ENCODE measurements around the gene DHRS4L2.
"Not testable (repeated sequence)": the region's sequence is repeated elsewhere in the genome, so short reads cannot be mapped to it uniquely, and the experiment has no call there.

The DHRS4L2 gene

DNA sequence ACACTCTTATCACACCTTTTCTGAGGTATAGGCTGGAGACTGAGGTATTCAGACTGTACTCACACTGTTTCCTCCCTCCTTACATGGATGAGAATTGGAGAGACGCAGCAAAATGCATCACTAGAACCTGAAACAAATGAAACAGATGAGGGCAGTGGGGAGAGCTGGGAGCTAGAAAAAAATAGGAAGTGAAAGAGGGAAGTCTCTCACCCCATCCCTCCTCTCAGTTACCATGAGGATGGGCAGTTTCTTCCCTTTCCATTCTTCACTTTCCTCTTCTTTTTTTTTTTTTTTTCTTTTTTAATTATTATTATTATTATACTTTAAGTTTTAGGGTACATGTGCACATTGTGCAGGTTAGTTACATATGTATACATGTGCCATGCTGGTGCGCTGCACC is 12.9 kb downstream of the DHRS4L2 start:
- not testable (repeated sequence) for H3K27ac ChIP-seq (ENCODE audit: low read depth, low read length); H3K4me1 ChIP-seq (ENCODE audit: control insufficient read depth in 1 of 2, insufficient read depth in 2 of 2, low read length in 2 of 2); H3K4me3 ChIP-seq (ENCODE audit: low read depth, low read length); H3K14ac ChIP-seq (ENCODE audit: low read length); H2BK5ac ChIP-seq (ENCODE audit: low read depth, low read length, poor library complexity); H2AK5ac ChIP-seq (ENCODE audit: low read length); H4K8ac ChIP-seq (ENCODE audit: low read depth, low read length); H4K12ac ChIP-seq (ENCODE audit: low read depth, low read length); H2AFZ ChIP-seq (ENCODE audit: insufficient read depth, low read length, poor library complexity); DNase-seq; H3K27me3 ChIP-seq (ENCODE audit: insufficient read depth, low read length); H2BK120ac ChIP-seq (ENCODE audit: insufficient read depth, low read length, poor library complexity); H3K4me2 ChIP-seq (ENCODE audit: low read length); H3K36me3 ChIP-seq (ENCODE audit: control insufficient read depth in 1 of 2, insufficient read depth in 2 of 2, low read length in 2 of 2); H4K91ac ChIP-seq (ENCODE audit: low read depth, low read length); H3K4ac ChIP-seq (ENCODE audit: low read depth, low read length); H3K23ac ChIP-seq (ENCODE audit: low read length); H3K9ac ChIP-seq (ENCODE audit: low read length); H3K79me1 ChIP-seq (ENCODE audit: low read length); H2BK12ac ChIP-seq (ENCODE audit: low read length); H3K18ac ChIP-seq (ENCODE audit: low read length); H3K79me2 ChIP-seq (ENCODE audit: control insufficient read depth, insufficient read depth, low read length, poor library complexity); H3K9me3 ChIP-seq (ENCODE audit: insufficient read depth, low read depth, low read length)
- no CpG with 5 or more reads among the region's 2 CpGs for WGBS (ENCODE audit: extremely low coverage, insufficient coverage, insufficient read length)

DNA sequence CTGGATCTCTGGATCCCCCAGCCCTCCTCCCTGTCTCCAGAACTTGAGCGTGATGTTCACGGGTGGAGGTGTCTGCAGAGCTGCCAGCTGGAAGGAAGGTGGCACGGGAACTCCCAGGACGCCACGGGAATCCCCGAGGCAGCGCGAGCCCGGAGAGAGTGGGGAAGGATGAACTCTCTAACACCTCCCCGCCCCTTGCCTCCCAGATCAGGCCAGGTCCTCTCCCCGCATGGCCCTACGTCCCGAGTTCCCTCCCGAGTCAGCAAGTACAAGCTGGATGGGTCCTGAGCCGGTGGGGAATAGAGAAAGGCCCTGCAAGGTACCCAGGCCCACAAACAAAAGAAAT is 17.7 kb downstream of the DHRS4L2 start:
- DNase-seq; H3K18ac ChIP-seq (ENCODE audit: low read length); H3K79me1 ChIP-seq (ENCODE audit: low read length); H2BK120ac ChIP-seq (ENCODE audit: insufficient read depth, low read length, poor library complexity); H3K9me3 ChIP-seq (ENCODE audit: insufficient read depth, low read depth, low read length); H2AFZ ChIP-seq (ENCODE audit: insufficient read depth, low read length, poor library complexity); H3K9ac ChIP-seq (ENCODE audit: low read length); H4K91ac ChIP-seq (ENCODE audit: low read depth, low read length); H2AK5ac ChIP-seq (ENCODE audit: low read length); H3K23ac ChIP-seq (ENCODE audit: low read length); H3K27ac ChIP-seq (ENCODE audit: low read depth, low read length); H2BK5ac ChIP-seq (ENCODE audit: low read depth, low read length, poor library complexity); H3K4ac ChIP-seq (ENCODE audit: low read depth, low read length); H4K12ac ChIP-seq (ENCODE audit: low read depth, low read length); H3K27me3 ChIP-seq (ENCODE audit: insufficient read depth, low read length); H2BK12ac ChIP-seq (ENCODE audit: low read length); H3K4me3 ChIP-seq (ENCODE audit: low read depth, low read length); H3K79me2 ChIP-seq (ENCODE audit: control insufficient read depth, insufficient read depth, low read length, poor library complexity); H3K14ac ChIP-seq (ENCODE audit: low read length); H3K4me1 ChIP-seq (ENCODE audit: control insufficient read depth in 1 of 2, insufficient read depth in 2 of 2, low read length in 2 of 2); H3K36me3 ChIP-seq (ENCODE audit: control insufficient read depth in 1 of 2, insufficient read depth in 2 of 2, low read length in 2 of 2): not testable (repeated sequence)
- no CpG with 5 or more reads among the region's 15 CpGs for WGBS (ENCODE audit: extremely low coverage, insufficient coverage, insufficient read length)
- Histone ChIP-seq H3K4me2 (ENCODE audit: low read length) (peak overlapping the region; percentile 62), H4K8ac (ENCODE audit: low read depth, low read length) (peak overlapping the region; percentile 73)

GRCh38 chr14:24006817-24007652 is 18.3 kb downstream of the DHRS4L2 start:
- H3K23ac ChIP-seq (ENCODE audit: low read length); H3K14ac ChIP-seq (ENCODE audit: low read length); H4K12ac ChIP-seq (ENCODE audit: low read depth, low read length); H3K9ac ChIP-seq (ENCODE audit: low read length); H2BK5ac ChIP-seq (ENCODE audit: low read depth, low read length, poor library complexity); H3K79me1 ChIP-seq (ENCODE audit: low read length); H3K4ac ChIP-seq (ENCODE audit: low read depth, low read length); H2AFZ ChIP-seq (ENCODE audit: insufficient read depth, low read length, poor library complexity); H2BK12ac ChIP-seq (ENCODE audit: low read length); H3K9me3 ChIP-seq (ENCODE audit: insufficient read depth, low read depth, low read length); H3K79me2 ChIP-seq (ENCODE audit: control insufficient read depth, insufficient read depth, low read length, poor library complexity); H3K27ac ChIP-seq (ENCODE audit: low read depth, low read length); H3K4me1 ChIP-seq (ENCODE audit: control insufficient read depth in 1 of 2, insufficient read depth in 2 of 2, low read length in 2 of 2); H3K27me3 ChIP-seq (ENCODE audit: insufficient read depth, low read length); H3K36me3 ChIP-seq (ENCODE audit: control insufficient read depth in 1 of 2, insufficient read depth in 2 of 2, low read length in 2 of 2); H2AK5ac ChIP-seq (ENCODE audit: low read length): not testable (repeated sequence)
- peak in 1 of 2 donors; percentile 40 for DNase-seq
- no CpG with 5 or more reads among the region's 62 CpGs for WGBS (ENCODE audit: extremely low coverage, insufficient coverage, insufficient read length)
- Histone ChIP-seq H4K8ac (ENCODE audit: low read depth, low read length) (peak overlapping the region; percentile 91), H3K4me2 (ENCODE audit: low read length) (peak overlapping the region; percentile 62), H2BK120ac (ENCODE audit: insufficient read depth, low read length, poor library complexity) (peak overlapping the region; percentile 43), H3K18ac (ENCODE audit: low read length) (peak overlapping the region; percentile 86), H4K91ac (ENCODE audit: low read depth, low read length) (peak overlapping the region; percentile 47), H3K4me3 (ENCODE audit: low read depth, low read length) (peak overlapping the region; percentile 64)

- no peak overlapping the region for H3K23ac ChIP-seq (ENCODE audit: low read length)
- no peak overlapping the region for H2BK5ac ChIP-seq (ENCODE audit: low read depth, low read length, poor library complexity)
- H3K9me3 ChIP-seq (ENCODE audit: insufficient read depth, low read depth, low read length) = no peaks in the 10 kb centered on the region
- H3K9ac ChIP-seq (ENCODE audit: low read length) = no peak overlapping the region
- H3K4me1 ChIP-seq (ENCODE audit: control insufficient read depth in 1 of 2, insufficient read depth in 2 of 2, low read length in 2 of 2) = peaks cover 0 to 5% of the 10 kb centered on the region in 2 experiments
- H3K36me3 ChIP-seq (ENCODE audit: control insufficient read depth in 1 of 2, insufficient read depth in 2 of 2, low read length in 2 of 2) = no peaks in the 10 kb centered on the region
- H4K91ac ChIP-seq (ENCODE audit: low read depth, low read length) = no peak overlapping the region
- H2BK120ac ChIP-seq (ENCODE audit: insufficient read depth, low read length, poor library complexity) = no peak overlapping the region
- H3K79me2 ChIP-seq (ENCODE audit: control insufficient read depth, insufficient read depth, low read length, poor library complexity) = no peaks in the 10 kb centered on the region
- H3K27ac ChIP-seq (ENCODE audit: low read depth, low read length) = no peak overlapping the region
- H3K79me1 ChIP-seq (ENCODE audit: low read length) = no peaks in the 10 kb centered on the region
- H3K4me3 ChIP-seq (ENCODE audit: low read depth, low read length) = no peak overlapping the region
- no peak overlapping the region for H2BK12ac ChIP-seq (ENCODE audit: low read length)
- no peak overlapping the region for H3K14ac ChIP-seq (ENCODE audit: low read length)
- H3K27me3 ChIP-seq (ENCODE audit: insufficient read depth, low read length) = no peaks in the 10 kb centered on the region
- no peak overlapping the region for H2AFZ ChIP-seq (ENCODE audit: insufficient read depth, low read length, poor library complexity)
- no peak overlapping the region for H2AK5ac ChIP-seq (ENCODE audit: low read length)
- no peak overlapping the region for H4K8ac ChIP-seq (ENCODE audit: low read depth, low read length)
- WGBS (ENCODE audit: extremely low coverage, insufficient coverage, insufficient read length) = no CpG with 5 or more reads among the region's 2 CpGs
- H4K12ac ChIP-seq (ENCODE audit: low read depth, low read length) = no peak overlapping the region
- no peak overlapping the region for H3K18ac ChIP-seq (ENCODE audit: low read length)
- no peak overlapping the region for H3K4me2 ChIP-seq (ENCODE audit: low read length)
- no peak for DNase-seq
- no peak overlapping the region for H3K4ac ChIP-seq (ENCODE audit: low read depth, low read length)
These were observed 22.3 kb downstream of the DHRS4L2 start for GRCh38 chr14:24011051-24011450.
